GM12878 (cell line): Measurements from ENCODE around the gene PRR11. TPM values are rescaled to one million over a fixed set of nuclear protein-coding genes. Genes with fewer than 3 reads are reported as not detected.
A peak's percentile ranks its signal among the peaks of the same experiment; 100 is the strongest.

ENCODE experiments used
- ATAC-seq: fragments of 200-7000 bp; cut with Tn5 transposase; 3 replicates; pipeline ENCODE4 v1.9.1; 2020; ENCODE audit warnings: mild to moderate bottlenecking, moderate library complexity
- BruUV-seq: library from RNA; stranded (reverse); fragments of 400-500 nt; replicated peaks from 2 replicates; lab custom pipeline; 2021; lab: Mats Ljungman, UMichigan
- CTCF ChIA-PET: fragments of 300-600 bp; sonication (Branson Sonifier 250); formaldehyde crosslinking; extraction: SDS; loops from one replicate; lab custom pipeline; 2021; ENCODE audit warnings: inconsistent platforms; lab: Yijun Ruan, JAX
- POLR2A ChIA-PET: fragments of 350-600 bp; formaldehyde crosslinking; extraction: SDS; loops from one replicate; lab custom pipeline; 2021; ENCODE audit warnings: inconsistent platforms; lab: Charles Lee
- RAD21 ChIA-PET: fragments of 300-600 bp; sonication (Branson Sonifier 250); formaldehyde crosslinking; loops from one replicate; lab custom pipeline; 2023; ENCODE audit warnings: antibody characterized with exemption; ENCODE audit not compliant: unreplicated experiment; lab: Charles Lee
- SMC1A ChIA-PET: fragments of 300-600 bp; sonication (Branson Sonifier 250); formaldehyde crosslinking; loops from one replicate; lab custom pipeline; 2023; ENCODE audit not compliant: unreplicated experiment, uncharacterized antibody; lab: Charles Lee
- DNase-seq: peaks from one replicate; pipeline ENCODE4 v3.0.0-alpha.2; 2011; ENCODE audit warnings: low read depth, low spot score
- FAIRE-seq: peaks from 3 replicates; lab custom pipeline; 2011; peaks lifted over from hg19 to GRCh38; lab: Jason Lieb, UNC
- H2AFZ ChIP-seq: 2 replicates; pipeline ENCODE4 v1.6.0; 2011; ENCODE audit warnings: low read depth, low read length, control low read depth; ENCODE audit not compliant: control insufficient read depth
- H3K27ac ChIP-seq: 2 replicates; pipeline ENCODE4 v1.5.1; 2011; ENCODE audit warnings: control low read depth; ENCODE audit not compliant: control insufficient read depth, insufficient read depth
- H3K27me3 ChIP-seq, 2 experiments: replicated peaks in 1 of 2; 2 replicates each; pipeline versions ENCODE4 v1.6.0 to v1.6.1; 2011; ENCODE audit warnings: low read length in 1 of 2; ENCODE audit not compliant: control insufficient read depth in 2 of 2, insufficient read depth in 2 of 2
- H3K36me3 ChIP-seq, 2 experiments: 2 replicates each; pipeline ENCODE4 v1.5.1; 2011; ENCODE audit warnings: low read length in 1 of 2; ENCODE audit not compliant: control insufficient read depth in 2 of 2, insufficient read depth in 2 of 2
- H3K4me1 ChIP-seq: 2 replicates; pipeline ENCODE4 v1.6.1; 2011; ENCODE audit warnings: mild to moderate bottlenecking, low read length, moderate library complexity, mixed read lengths; ENCODE audit not compliant: control insufficient read depth, insufficient read depth
- H3K4me2 ChIP-seq: 2 replicates; pipeline ENCODE4 v1.6.0; 2011; ENCODE audit warnings: control low read depth; ENCODE audit not compliant: control insufficient read depth, insufficient read depth
- H3K4me3 ChIP-seq: fragments of 200-600 bp; sonication (generic); 2 replicates; pipeline ENCODE4 v1.5.1; 2016
- H3K79me2 ChIP-seq: 2 replicates; pipeline ENCODE4 v1.6.0; 2011; ENCODE audit warnings: low read length; ENCODE audit not compliant: control insufficient read depth, insufficient read depth
- H3K9ac ChIP-seq: 2 replicates; pipeline ENCODE4 v1.8.0; 2011; ENCODE audit warnings: low read length, control low read depth, mixed read lengths; ENCODE audit not compliant: control insufficient read depth, insufficient read depth
- H3K9me3 ChIP-seq: replicated peaks from 3 replicates; pipeline ENCODE4 v1.5.1; 2011; ENCODE audit warnings: mild to moderate bottlenecking, low read length; ENCODE audit not compliant: control insufficient read depth, insufficient read depth
- H4K20me1 ChIP-seq: 2 replicates; pipeline ENCODE4 v1.6.0; 2011; ENCODE audit not compliant: control insufficient read depth, insufficient read depth
- ASH2L ChIP-seq: fragments of 300-600, 200-600 bp; sonication (generic); IDR thresholded peaks from 2 replicates; pipeline ENCODE4 v1.6.1; 2017; ENCODE audit warnings: low read depth, mild to moderate bottlenecking, borderline replicate concordance
- BMI1 ChIP-seq: fragments of 450-650 bp; IDR thresholded peaks from 2 replicates; pipeline ENCODE4 v1.6.1; 2016; ENCODE audit warnings: mild to moderate bottlenecking, moderate library complexity, borderline replicate concordance
- CREB1 ChIP-seq: IDR thresholded peaks from 2 replicates; pipeline ENCODE4 v1.6.1; 2012; ENCODE audit warnings: low read depth, mild to moderate bottlenecking, inconsistent platforms
- EED ChIP-seq: sonication (generic); IDR thresholded peaks from 2 replicates; pipeline ENCODE4 v1.6.1; 2016; ENCODE audit warnings: antibody characterized with exemption, low read depth
- ESRRA ChIP-seq: IDR thresholded peaks from 2 replicates; pipeline ENCODE4 v1.6.1; 2012; ENCODE audit warnings: mild to moderate bottlenecking, low read length, improper control_type of control experiment
- HDGF ChIP-seq: fragments of 450-650 bp; IDR thresholded peaks from 2 replicates; pipeline ENCODE4 v1.6.1; 2016; ENCODE audit warnings: antibody characterized with exemption
- KLF5 ChIP-seq: fragments of 450-650 bp; IDR thresholded peaks from 2 replicates; pipeline ENCODE4 v1.6.1; 2014; ENCODE audit warnings: mild to moderate bottlenecking; ENCODE audit not compliant: partially characterized antibody
- LARP7 ChIP-seq: fragments of 450-650 bp; IDR thresholded peaks from 2 replicates; pipeline ENCODE4 v1.6.1; 2017; ENCODE audit warnings: mild to moderate bottlenecking
- NBN ChIP-seq: fragments of 450-650 bp; IDR thresholded peaks from 2 replicates; pipeline ENCODE4 v1.6.1; 2016
- NFIC ChIP-seq: IDR thresholded peaks from 2 replicates; pipeline ENCODE4 v1.6.1; 2012; ENCODE audit warnings: low read depth, mild to moderate bottlenecking, inconsistent platforms, low read length, moderate library complexity
- RAD51 ChIP-seq: fragments of 450-650 bp; IDR thresholded peaks from 2 replicates; pipeline ENCODE4 v1.6.1; 2016; ENCODE audit warnings: moderate library complexity, mild to moderate bottlenecking, inconsistent platforms
- SMARCA5 ChIP-seq: fragments of 450-650 bp; IDR thresholded peaks from 2 replicates; pipeline ENCODE4 v1.6.1; 2017; ENCODE audit warnings: mild to moderate bottlenecking
- TARDBP ChIP-seq: IDR thresholded peaks from 2 replicates; pipeline ENCODE4 v1.6.1; 2016; ENCODE audit warnings: borderline replicate concordance
- TCF12 ChIP-seq: IDR thresholded peaks from 2 replicates; pipeline ENCODE4 v1.6.1; 2011; ENCODE audit warnings: low read depth, mild to moderate bottlenecking, low read length
- ZNF24 ChIP-seq: fragments of 450-650 bp; IDR thresholded peaks from 2 replicates; pipeline ENCODE4 v1.6.1; 2017; ENCODE audit warnings: antibody characterized with exemption, mild to moderate bottlenecking
- ZSCAN29 ChIP-seq: fragments of 450-650 bp; IDR thresholded peaks from 2 replicates; pipeline ENCODE4 v1.6.1; 2017; ENCODE audit warnings: mild to moderate bottlenecking, moderate library complexity
- ZZZ3 ChIP-seq: IDR thresholded peaks from 2 replicates; pipeline ENCODE4 v1.6.1; 2011; ENCODE audit warnings: low read depth; ENCODE audit not compliant: control insufficient read depth, insufficient read length
- WGBS: methylation state at CpG from one replicate; pipeline ENCODE4 v1.1.6; 2016; ENCODE audit warnings: low lambda C conversion rate; ENCODE audit not compliant: insufficient replicate concordance, insufficient coverage; ENCODE audit errors: missing lambda C conversion rate; 5-methylcytosine and 5-hydroxymethylcytosine counted together
- in situ Hi-C: fragments of 300-500 bp; cut with MboI; formaldehyde crosslinking; loops from 9 replicates; pipeline ENCODE4 v1.14.3; 2018; ENCODE audit warnings: mixed read lengths
- intact Hi-C: fragments of 100-400 bp; cut with micrococcal nuclease; formaldehyde crosslinking; loops from one replicate; pipeline ENCODE4 v1.14.2; 2022; ENCODE audit not compliant: unreplicated experiment
- polyA plus RNA-seq, 11 experiments: library from polyadenylated mRNA; depleted of rRNA in 4 of 11; unstranded in 6 of 11; stranded (reverse) in 5 of 11; fragments of >200 nt; fragmentation: Nextera tagmentation in 4 of 11; fragmentation: Illumina TruSeq in 1 of 11; extraction: Ambion mirVana in 4 of 11; extraction: Trizol in 1 of 11; gene quantifications; 1 replicate in 1 of 11; 2 replicates in 10 of 11; pipeline versions ENCODE4 v1.2.1 to v1.2.3, GENCODE V29; 2011 to 2016; ENCODE audit warnings: inconsistent platforms in 2 of 11, missing spikeins in 2 of 11, low read depth in 1 of 11
- total RNA-seq, 4 experiments: library from RNA; depleted of rRNA in 3 of 4; stranded (reverse); fragments of >200 nt in 3 of 4; fragmentation: Illumina TruSeq in 1 of 4; extraction: Trizol in 1 of 4; gene quantifications; 2 replicates each; pipeline versions ENCODE4 v1.2.1 to v1.2.3, GENCODE V29; 2013 to 2021
- TF ChIP-seq, protein P1 (sequence below): fragments of 450-650 bp; IDR thresholded peaks from 2 replicates; pipeline ENCODE4 v1.6.1; 2014; ENCODE audit warnings: mild to moderate bottlenecking
- TF ChIP-seq, protein P2 (sequence below): IDR thresholded peaks from 2 replicates; pipeline ENCODE4 v1.6.1; 2012; ENCODE audit warnings: low read length, inconsistent platforms
- TF ChIP-seq, protein P3 (sequence below): IDR thresholded peaks from 2 replicates; pipeline ENCODE4 v1.6.1; 2012; ENCODE audit warnings: low read depth, low read length, improper control_type of control experiment
- TF ChIP-seq, protein P4 (sequence below): IDR thresholded peaks from 2 replicates; pipeline ENCODE4 v1.6.1; 2011; ENCODE audit warnings: borderline replicate concordance, low read depth, mild to moderate bottlenecking, moderate library complexity, low read length; ENCODE audit not compliant: insufficient read depth, poor library complexity, severe bottlenecking

PRR11 gene
- total and polyA plus RNA-seq, 10 of the 15 experiments (the other 5 are each of a cell fraction or from before 2014, with no cell fraction given): 20.8 to 97.0 (median 48.3) TPM

DNA sequence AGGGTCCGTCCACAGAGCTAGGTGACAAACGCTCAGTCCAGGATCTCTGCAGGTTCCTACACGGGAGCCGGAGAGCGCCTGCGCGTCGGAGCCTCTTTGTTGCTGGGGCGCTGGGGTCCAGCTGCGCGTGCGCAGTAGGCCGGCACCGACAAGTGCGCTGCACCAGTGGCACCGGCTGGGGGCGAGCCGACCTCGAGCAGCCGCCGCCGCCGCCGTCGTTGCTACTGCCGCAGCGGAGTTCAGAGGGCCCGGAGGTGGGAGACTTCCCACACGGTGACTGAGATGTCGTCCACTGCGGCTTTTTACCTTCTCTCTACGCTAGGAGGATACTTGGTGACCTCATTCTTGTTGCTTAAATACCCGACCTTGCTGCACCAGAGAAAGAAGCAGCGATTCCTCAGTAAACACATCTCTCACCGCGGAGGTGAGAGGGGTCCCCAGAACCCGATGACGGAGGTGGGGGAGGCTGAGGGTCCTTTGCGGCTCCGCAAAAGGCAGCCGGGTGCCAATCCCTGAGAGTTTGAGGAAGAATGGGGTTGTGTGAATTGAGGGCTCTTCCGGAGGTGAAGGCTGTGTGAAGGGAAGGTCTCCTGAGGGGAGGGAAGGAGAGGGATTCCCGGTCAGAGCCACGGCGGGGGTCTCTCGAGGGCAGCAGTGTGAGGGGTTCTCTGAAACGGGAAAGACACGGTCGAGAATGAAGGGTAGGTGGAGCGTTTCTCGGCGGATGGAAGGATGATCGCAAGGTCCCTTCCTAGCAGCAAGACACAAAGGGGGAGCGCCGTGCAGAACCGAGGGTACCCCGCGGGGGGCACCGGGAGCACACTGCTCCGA lies 65.0 kb downstream of the PRR11 start, which contains the start of gene GDPD1:
Gene GDPD1 (plus strand): TSS at position 184 of the 831 bp plus-strand sequence. CDS start 99 bp downstream, at position 283.
- Histone ChIP-seq H3K4me3 (peak within 1 kb of the TSS; percentile 95), H3K27me3 (no peaks in the 10 kb centered on the region), H3K9ac (peak within 1 kb of the TSS; percentile 52), H3K27ac (peak within 1 kb of the TSS; percentile 42; the same call in 1 of the 2 replicates), H3K79me2 (no peaks in the 10 kb centered on the region), H3K4me1 (no peaks in the 10 kb centered on the region), H4K20me1 (no peaks in the 10 kb centered on the region), H3K36me3 (no peaks in the 10 kb centered on the region), H2AFZ (peak within 1 kb of the TSS; percentile 99), H3K4me2 (peak within 1 kb of the TSS; percentile 79), H3K9me3 (no peaks in the 10 kb centered on the region)
- WGBS: 2% methylated on average over 60 of the region's 60 CpGs
- no TSS peak for BruUV-seq
- ChIA-PET SMC1A (interaction anchor here (0.5 to 2.2 kb wide), 16 partner anchors 8 to 225 kb away, joined by 3 to 12 read pairs (median 4); no protein-coding TSS in a partner anchor), POLR2A (interaction anchor here (0.6 to 1.5 kb wide), 5 partner anchors 10 to 450 kb away, joined by 3 to 16 read pairs (median 3); partner anchors contain the start of gene SMG8), CTCF (interaction anchor here (0.6 to 2.9 kb wide), 12 partner anchors 9 to 532 kb away, joined by 3 to 32 read pairs (median 6); partner anchors contain the start of gene SMG8), RAD21 (interaction anchor here (0.6 to 2.6 kb wide), 12 partner anchors 9 to 449 kb away, joined by 3 to 30 read pairs (median 3); partner anchors contain the start of genes PRR11, SKA2 and SMG8)
- ATAC-seq: peak; percentile 99
- intact Hi-C loops: loop anchor here (1.0 to 5.0 kb wide), 2 partner anchors 91 to 222 kb away; no protein-coding TSS in a partner anchor
- in situ Hi-C loops: no loop called here
- peak; percentile 95 for FAIRE-seq
- peak; percentile 76 for DNase-seq
- no peak for TF ChIP-seq ZZZ3
- peak; percentile 67; the same call in 1 of the 2 replicates for TF ChIP-seq NBN
- no peak for TF ChIP-seq ESRRA
- TF ChIP-seq ZSCAN29: no peak
- peak; percentile 51 for TF ChIP-seq LARP7
- TF ChIP-seq HDGF: no peak
- peak; percentile 89; the same call in 1 of the 2 replicates for TF ChIP-seq SMARCA5
- TF ChIP-seq, protein P1, sequence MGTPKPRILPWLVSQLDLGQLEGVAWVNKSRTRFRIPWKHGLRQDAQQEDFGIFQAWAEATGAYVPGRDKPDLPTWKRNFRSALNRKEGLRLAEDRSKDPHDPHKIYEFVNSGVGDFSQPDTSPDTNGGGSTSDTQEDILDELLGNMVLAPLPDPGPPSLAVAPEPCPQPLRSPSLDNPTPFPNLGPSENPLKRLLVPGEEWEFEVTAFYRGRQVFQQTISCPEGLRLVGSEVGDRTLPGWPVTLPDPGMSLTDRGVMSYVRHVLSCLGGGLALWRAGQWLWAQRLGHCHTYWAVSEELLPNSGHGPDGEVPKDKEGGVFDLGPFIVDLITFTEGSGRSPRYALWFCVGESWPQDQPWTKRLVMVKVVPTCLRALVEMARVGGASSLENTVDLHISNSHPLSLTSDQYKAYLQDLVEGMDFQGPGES: no peak
- TF ChIP-seq, protein P2, sequence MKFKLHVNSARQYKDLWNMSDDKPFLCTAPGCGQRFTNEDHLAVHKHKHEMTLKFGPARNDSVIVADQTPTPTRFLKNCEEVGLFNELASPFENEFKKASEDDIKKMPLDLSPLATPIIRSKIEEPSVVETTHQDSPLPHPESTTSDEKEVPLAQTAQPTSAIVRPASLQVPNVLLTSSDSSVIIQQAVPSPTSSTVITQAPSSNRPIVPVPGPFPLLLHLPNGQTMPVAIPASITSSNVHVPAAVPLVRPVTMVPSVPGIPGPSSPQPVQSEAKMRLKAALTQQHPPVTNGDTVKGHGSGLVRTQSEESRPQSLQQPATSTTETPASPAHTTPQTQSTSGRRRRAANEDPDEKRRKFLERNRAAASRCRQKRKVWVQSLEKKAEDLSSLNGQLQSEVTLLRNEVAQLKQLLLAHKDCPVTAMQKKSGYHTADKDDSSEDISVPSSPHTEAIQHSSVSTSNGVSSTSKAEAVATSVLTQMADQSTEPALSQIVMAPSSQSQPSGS: no peak
- no peak for TF ChIP-seq EED
- TF ChIP-seq NFIC: no peak
- peak; percentile 81 for TF ChIP-seq CREB1
- peak; percentile 31; the same call in 1 of the 2 replicates for TF ChIP-seq BMI1
- TF ChIP-seq TCF12: no peak
- TF ChIP-seq, protein P3, sequence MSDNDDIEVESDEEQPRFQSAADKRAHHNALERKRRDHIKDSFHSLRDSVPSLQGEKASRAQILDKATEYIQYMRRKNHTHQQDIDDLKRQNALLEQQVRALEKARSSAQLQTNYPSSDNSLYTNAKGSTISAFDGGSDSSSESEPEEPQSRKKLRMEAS: no peak; the same call in 1 of the 2 replicates
- TF ChIP-seq, protein P4, sequence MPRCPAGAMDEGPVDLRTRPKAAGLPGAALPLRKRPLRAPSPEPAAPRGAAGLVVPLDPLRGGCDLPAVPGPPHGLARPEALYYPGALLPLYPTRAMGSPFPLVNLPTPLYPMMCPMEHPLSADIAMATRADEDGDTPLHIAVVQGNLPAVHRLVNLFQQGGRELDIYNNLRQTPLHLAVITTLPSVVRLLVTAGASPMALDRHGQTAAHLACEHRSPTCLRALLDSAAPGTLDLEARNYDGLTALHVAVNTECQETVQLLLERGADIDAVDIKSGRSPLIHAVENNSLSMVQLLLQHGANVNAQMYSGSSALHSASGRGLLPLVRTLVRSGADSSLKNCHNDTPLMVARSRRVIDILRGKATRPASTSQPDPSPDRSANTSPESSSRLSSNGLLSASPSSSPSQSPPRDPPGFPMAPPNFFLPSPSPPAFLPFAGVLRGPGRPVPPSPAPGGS: no peak
- TF ChIP-seq TARDBP: no peak
- no peak for TF ChIP-seq RAD51
- TF ChIP-seq ASH2L: no peak
- TF ChIP-seq KLF5: no peak
- TF ChIP-seq ZNF24: no peak
